ENCODE results near the gene CELSR3.

CELSR3 gene

GRCh38 chr3:48636149-48636655 lies 26.5 kb downstream of the CELSR3 start:
- DNase-seq (ENCODE audit: insufficient read length, low spot score) (no peak), FAIRE-seq (no peak)

- FAIRE-seq, result peak; percentile 93
- peak; percentile 98 for DNase-seq (ENCODE audit: insufficient read length, low spot score)
These were observed 27.3 kb downstream of the CELSR3 start, which contains the start of gene SLC26A6 for GRCh38 chr3:48635222-48636021. Gene SLC26A6, minus strand, starts transcription at chr3:48635461. Its CDS starts 68 bp downstream, at chr3:48635393.

- no peak for FAIRE-seq
- peak; percentile 79 for DNase-seq (ENCODE audit: insufficient read length, low spot score)
These were observed 27.9 kb downstream of the CELSR3 start for GRCh38 chr3:48634661-48635221.

GRCh38 chr3:48633743-48634142 lies 28.9 kb downstream of the CELSR3 start:
- FAIRE-seq (no peak), DNase-seq (ENCODE audit: insufficient read length, low spot score) (no peak)

- FAIRE-seq (no peak), DNase-seq (ENCODE audit: insufficient read length, low spot score) (no peak)
These were observed 29.4 kb downstream of the CELSR3 start for GRCh38 chr3:48633256-48633655.

- peak; percentile 66 for FAIRE-seq
- DNase-seq (ENCODE audit: insufficient read length, low spot score), result no peak
These were observed 30.9 kb downstream of the CELSR3 start for GRCh38 chr3:48631516-48632448.

- FAIRE-seq (peak; percentile 9), DNase-seq (ENCODE audit: insufficient read length, low spot score) (no peak)
These were observed 31.9 kb downstream of the CELSR3 start for GRCh38 chr3:48630833-48631232.

- no peak for FAIRE-seq
- no peak for DNase-seq (ENCODE audit: insufficient read length, low spot score)
These were observed 32.3 kb downstream of the CELSR3 start for GRCh38 chr3:48630407-48630806.

GRCh38 chr3:48629894-48630293 lies 32.8 kb downstream of the CELSR3 start:
- FAIRE-seq, result no peak
- DNase-seq (ENCODE audit: insufficient read length, low spot score), result no peak

GRCh38 chr3:48628277-48629017 lies 34.2 kb downstream of the CELSR3 start:
- DNase-seq (ENCODE audit: insufficient read length, low spot score) (no peak), FAIRE-seq (no peak)

GRCh38 chr3:48625600-48625999 lies 37.1 kb downstream of the CELSR3 start:
- no peak for FAIRE-seq
- DNase-seq (ENCODE audit: insufficient read length, low spot score), result no peak

- DNase-seq (ENCODE audit: insufficient read length, low spot score) (no peak), FAIRE-seq (no peak)
These were observed 37.9 kb downstream of the CELSR3 start for GRCh38 chr3:48624767-48625166.

GRCh38 chr3:48623851-48624547 lies 38.7 kb downstream of the CELSR3 start:
- DNase-seq (ENCODE audit: insufficient read length, low spot score) (no peak), FAIRE-seq (no peak)

- DNase-seq (ENCODE audit: insufficient read length, low spot score) (no peak), FAIRE-seq (peak; percentile 16)
These were observed 41.2 kb downstream of the CELSR3 start, which contains the start of gene TMEM89 for GRCh38 chr3:48621461-48621869. Gene TMEM89, minus strand, starts transcription at chr3:48621769. Its CDS starts 13 bp downstream, at chr3:48621756.

GRCh38 chr3:48619541-48620524 lies 42.9 kb downstream of the CELSR3 start:
- peak; percentile 23 for FAIRE-seq

GRCh38 chr3:48617559-48617958 lies 45.1 kb downstream of the CELSR3 start:
- no peak for FAIRE-seq
- no peak for DNase-seq (ENCODE audit: insufficient read length, low spot score)

More at GRCh38 chr3:48619541-48620524, 42.9 kb downstream of the CELSR3 start:
- no peak for DNase-seq (ENCODE audit: insufficient read length, low spot score)

GRCh38 chr3:48614044-48614443 lies 48.6 kb downstream of the CELSR3 start:
- FAIRE-seq (peak; percentile 81), DNase-seq (ENCODE audit: insufficient read length, low spot score) (peak; percentile 67)

GRCh38 chr3:48612309-48612708 lies 50.4 kb downstream of the CELSR3 start:
- FAIRE-seq, result no peak
- DNase-seq (ENCODE audit: insufficient read length, low spot score), result no peak

Data from HTR-8/SVneo (cell line).